Kidney tubule cell (primary cell): ENCODE measurements around the gene ASIC1.
A peak's percentile ranks its signal among the peaks of the same experiment; 100 is the strongest.

Experiments used
- DNase-seq: peaks from one replicate; pipeline ENCODE4 v3.0.0-alpha.2; 2018; ENCODE audit warnings: low spot score

The ASIC1 gene

DNA sequence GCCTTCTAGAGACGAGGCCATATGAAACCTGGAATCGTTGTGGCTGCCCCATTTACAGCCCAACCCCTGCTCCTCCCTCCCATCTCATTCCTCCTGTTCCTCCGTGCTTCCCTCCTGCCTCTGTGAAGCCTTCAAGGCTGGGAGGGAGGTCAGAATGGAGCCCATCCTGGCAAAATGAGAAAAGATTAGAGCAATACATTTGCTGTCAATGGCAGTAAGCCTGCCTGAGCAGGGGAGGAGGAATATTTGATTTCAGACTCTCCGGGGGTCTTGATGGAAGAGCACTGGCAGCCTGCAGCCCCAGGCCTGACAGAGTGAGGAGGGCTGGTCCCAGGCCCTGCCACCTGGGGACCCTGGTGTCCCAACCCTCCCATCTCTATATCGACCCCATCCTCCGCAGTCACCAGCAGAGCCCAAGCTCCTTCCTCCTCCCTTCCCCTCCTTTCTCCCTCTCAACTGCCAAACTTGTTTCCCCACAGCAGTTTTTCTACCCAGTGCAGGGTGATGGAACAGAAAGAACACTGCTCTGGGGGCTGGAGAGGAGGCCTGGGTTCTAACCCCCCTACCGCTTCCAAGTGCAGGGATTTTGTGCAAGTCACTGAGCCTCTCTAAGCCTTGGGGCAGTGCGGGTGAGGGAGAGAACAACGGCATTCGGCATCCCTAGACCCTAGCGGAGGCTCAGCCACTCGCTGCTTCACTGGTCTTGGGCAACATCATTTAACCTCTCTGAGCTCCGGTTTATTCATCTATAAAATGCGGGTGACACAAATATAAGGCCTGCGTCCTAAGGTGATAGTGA, 16.1 kb upstream of the ASIC1 start:
- DNase-seq = no peak

DNA sequence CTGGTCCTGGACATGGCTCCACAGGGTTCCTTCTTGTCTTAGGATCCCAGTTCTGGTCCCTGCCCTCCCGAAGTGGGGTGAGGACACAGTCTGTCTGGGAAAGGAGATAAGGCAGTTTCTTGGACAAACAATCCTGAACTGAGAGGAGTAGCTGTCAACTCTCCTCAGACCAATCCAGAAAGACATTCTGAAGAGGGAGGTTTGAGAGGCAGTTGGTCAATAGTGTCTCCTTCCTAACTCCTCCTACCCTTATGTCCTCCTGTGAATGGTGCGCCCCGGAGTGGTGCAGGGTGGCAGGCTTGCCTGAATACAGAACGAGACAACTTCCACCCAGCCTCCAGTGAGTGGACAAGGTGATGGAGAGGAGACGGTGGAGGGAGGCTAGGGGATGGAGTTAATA, 15.4 kb upstream of the ASIC1 start:
- DNase-seq = no peak

DNA sequence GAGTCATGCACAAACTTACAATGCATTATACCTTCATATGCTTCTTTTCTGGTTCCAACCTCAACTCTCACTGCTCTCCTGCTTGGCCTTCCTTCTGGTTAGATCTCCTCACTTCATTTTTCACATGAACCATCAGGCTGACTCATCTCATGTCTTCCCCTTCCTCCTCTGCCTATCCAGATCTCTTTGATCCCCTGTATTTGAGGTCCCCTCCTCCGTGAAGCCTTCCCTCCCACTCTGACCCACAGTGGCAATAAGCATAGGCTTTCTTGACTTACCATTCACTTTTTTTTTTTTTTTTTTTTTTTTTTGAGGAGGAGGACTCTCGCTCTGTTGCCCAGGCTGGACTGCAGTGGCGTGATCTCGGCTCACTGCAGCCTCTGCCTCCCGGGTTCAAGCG, 14.7 kb upstream of the ASIC1 start:
- DNase-seq = no peak

DNA sequence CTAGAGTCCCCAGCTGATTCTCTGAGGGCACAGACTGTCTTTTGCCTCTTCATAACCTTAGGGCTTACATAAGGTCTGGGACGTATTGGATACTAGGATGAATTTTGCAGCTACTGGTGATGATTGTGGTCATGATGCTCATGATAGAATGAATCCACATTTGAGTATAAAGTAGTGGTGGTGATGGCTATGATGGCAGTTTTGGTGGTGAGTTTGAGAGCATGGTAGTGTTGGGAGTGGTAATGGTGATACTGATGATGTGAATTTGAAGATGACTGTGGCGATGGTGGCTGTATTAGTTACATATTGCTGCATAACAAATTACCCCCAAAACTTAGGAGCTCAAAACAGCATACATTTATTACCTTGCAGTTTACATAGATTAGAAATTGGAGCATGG, 14.1 kb upstream of the ASIC1 start:
- no peak for DNase-seq

DNA sequence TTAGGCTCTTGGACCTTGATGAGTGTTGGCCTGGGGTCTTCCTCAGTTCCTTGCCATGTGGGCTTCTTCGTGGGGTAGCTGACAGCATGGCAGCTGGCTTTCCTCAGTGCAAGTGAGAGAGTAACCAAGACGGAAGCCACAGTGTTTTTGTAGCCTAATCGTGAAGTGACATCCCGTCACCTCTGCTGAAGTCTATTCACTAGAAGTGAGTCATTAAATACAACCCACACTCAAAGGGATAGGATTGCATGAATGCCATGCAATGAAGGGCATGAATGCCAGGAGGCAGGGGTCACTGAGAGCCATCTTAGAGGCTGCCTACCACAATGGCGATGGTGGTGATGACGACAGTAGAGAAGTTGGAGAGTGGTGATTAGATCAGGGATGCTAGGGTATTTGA, 13.5 kb upstream of the ASIC1 start:
- no peak for DNase-seq

DNA sequence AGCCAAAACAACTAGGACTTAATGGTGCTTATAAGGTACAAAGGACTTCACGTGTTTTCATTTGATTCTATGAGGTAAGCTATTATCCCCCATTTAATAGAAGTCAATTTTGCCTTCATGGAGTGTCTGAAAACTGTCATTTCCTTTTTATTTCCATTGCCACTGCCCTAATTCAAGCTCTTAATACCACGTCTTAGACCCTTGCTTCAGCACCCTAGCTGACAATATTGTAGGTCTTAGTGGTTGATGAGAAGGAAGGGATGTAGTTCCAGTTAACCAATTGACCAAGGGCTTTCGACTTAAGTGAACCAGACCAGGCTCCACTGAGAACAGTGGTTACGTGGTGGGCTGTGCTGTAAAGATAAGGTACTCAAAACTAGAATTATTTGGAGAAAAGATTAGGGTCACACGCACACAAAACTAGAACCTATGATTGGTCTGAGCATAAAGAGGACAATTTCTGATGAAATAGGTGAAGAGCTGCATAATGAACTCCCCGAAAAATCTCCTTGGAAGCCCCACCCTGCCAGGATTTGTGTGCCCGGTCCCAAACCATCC, 9.6 kb upstream of the ASIC1 start:
- DNase-seq = no peak

DNA sequence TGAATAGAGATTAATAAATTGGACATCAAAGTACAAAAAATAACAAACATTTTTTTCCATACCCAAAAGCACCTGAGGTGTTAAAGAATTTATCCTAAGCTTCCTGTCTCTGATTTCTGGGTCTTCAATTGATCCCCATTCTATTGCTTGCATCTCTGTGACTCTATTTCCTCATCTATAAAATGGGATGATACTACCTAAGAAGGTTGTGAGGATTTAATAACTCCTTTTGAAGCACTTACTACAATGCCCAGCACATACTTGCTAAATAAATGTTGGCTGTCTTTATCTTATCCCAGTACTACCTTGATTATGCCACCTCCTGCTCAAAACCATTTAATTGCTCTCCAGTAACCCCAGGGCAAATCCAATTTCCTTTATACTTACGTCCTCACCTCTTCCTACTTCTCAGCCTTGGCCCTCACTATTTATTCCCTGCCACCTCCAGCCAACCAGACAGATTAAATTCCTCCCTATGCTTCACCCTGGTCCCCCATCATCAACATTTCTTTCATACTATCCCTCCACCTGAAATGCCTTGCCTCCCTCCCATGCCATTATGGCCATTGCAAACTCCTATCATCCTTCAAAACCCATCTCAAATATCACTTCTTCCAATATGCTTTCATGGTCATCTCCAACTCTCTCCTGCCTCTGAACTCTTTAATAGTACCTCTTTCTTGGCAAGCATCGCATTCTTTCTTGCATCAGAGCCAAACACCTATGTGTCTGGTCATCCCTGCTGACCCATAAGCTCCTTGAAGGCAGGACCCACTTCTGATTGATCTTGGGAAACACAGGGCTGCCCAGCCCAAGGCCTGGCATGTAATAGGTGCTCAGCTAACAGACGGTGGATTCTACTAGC, 7.9 kb upstream of the ASIC1 start:
- no peak for DNase-seq

DNA sequence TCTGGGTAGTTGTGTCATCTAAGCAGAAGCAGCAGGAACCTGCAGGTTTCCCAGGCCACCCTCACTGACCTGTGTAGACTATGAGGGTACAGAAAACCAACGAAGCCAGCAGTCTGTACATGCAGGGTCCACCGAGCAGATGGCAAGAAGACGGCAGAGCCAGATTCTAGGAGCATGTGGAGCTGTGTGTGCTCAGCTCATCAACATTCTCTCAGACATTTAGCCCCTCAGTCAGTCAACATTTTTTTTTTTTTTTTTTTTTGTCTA, 7.3 kb upstream of the ASIC1 start:
- DNase-seq = no peak

DNA sequence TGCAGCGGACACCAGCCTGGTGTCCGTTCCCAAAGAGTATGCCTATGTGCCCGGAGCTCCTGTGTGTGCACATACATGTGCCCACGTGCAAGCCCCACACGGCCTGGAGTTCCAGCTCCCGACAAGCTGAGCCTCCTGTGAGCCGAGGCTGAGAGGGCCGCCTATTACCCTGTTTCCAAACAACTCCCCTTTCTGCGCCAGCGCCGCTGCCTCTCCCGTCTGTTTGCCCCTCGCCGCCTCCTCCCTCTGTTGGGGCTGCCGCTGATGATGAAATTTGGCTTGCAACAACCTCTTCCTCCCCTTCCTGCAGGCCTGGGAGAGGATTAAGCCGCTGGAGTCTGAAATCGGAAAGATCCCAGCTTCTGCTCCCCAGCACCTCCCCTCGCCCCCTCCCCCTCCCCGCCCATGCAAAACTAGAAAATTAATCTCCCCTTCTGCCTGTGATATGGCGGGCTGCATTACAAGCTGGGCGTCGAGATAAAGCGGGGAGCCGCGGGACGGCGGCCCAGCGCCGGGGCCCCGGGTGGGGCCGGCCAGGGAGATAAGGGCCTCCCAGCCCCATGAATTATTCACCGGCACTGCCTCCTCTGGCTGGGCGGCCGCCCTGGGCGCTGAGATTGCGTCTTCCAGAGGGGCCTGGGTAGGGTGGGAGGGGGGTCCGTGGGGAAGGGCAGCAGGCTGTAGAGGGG, 6.8 kb upstream of the ASIC1 start:
- DNase-seq = no peak

DNA sequence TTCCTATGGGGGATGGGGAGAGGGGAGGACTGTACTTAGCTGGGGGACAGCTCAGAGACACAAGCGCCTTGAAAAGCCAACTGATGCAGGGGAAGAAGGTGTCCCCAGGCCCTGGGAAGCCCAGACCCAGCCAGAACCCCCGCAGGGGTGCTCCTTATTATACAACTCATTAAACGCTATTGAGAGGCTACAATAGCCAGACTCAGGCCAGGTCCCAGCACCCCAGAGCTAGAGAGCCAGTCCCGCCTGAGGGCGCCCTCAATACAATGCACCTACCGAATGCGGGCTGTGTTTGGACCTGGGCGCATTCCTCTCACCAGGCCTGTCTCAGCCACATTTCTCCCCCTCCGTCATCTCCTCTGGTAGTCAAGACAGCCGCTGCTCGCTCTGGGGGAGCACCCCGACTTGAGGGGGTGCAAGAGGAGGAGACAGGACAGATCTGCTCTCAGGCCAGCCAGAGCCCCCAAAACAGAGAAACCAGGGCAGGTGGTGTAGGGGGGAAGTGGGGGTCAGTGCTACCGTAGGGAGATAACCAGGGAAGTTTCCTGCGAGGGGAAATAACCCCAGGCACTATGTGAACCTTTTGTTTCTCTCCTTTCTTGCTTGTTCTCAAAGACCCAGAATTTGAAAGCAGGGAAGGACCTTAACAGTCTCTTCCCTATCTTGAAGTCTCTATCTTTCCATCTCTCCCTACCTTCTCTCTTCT, 6.1 kb upstream of the ASIC1 start:
- DNase-seq = no peak

DNA sequence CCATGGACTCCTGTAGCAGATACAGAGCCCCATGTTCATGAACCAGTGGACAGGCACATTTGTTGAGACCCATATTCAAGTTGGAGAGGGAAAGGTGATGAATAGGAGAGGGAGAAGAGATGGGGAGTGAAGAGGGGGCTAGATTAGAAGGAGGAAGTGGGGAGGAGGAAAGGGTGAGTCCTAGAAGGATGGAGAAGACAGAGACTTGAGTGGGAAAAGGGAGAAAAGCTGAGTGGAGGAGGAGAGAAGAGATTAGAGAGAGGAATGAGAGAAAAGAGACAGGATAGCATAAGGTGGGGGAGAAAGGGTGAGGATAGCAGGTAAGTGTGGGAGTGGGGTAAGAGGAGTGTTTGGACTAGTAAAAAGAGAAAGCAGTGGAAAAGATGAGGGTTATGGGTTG, 4.9 kb upstream of the ASIC1 start:
- no peak for DNase-seq

DNA sequence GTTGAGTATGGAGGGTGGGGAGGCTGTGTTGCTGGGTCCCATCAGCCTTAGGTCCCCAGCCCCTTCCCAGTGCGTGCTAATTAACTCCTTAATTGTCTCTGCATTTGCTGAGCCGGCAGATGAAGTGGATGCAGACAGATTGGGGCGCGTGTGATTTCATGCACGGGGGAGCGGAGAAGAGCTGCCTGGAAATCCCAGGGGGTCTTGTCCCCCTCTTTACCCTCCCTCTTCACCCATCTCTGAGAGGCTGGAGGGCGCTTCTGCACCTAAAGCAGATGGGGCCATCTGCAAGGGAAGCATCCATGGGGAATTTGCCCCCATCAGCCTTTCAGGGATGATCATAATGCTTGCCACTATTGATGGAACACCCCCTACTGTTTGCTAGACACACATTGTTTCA, 4.4 kb upstream of the ASIC1 start:
- no peak for DNase-seq

DNA sequence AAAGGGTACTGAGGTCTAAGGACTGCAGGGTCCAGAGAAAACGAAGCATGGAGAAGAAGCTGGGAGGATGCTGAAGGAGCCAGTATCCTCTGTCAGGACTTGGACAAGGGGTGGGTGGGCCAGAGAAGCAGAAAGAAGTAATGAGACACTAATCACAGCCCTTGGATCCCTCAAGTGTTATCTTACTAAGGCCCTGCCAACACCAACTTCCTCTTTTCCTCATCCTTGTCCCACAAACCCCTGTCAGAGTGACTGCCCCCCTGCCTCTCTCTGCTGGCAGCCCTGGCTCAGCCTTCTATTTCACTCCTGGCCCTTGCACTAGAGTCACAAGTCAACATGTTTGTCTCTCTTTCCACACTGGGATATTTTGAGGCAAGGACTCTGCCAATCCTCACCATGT, 3.8 kb upstream of the ASIC1 start:
- DNase-seq = no peak

DNA sequence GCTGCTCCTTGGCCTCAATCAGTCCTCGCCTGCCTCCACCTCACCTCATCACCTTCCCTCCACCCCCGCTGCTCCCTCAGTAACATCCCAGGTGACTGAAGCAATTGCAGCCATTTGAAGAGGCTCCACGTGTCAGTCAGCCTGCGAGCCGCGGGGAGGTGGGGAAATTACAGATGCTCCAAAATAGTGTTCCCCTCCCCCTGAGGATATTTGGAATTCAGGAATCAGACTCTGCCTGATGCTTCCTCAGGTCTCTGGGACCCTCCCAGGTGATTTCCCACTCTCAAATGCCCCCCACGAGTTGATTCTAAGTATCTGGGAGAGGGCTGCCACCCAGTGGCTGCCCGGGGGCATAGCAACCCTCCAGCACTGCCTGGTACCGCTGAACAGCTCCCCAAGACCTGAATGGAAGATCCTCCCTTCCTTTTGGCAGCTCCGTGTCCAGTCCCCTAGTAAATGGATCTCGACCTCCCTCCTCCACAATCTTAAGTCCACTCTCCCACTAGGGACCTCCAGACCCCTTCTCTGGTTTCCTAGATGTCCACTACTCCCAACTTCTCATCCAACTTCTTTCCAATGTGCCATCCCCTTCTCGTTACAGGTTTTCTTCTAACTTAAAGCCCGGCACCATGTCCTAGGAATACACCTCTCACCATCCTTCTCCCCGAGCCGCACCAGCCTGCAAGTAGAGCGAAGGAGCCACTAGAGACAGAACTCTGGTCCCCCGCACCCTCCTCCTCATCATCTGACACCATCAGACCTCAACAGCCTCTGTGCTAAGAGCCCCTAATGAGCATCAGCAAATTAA, 1.4 kb upstream of the ASIC1 start:
- peak; percentile 48 for DNase-seq

DNA sequence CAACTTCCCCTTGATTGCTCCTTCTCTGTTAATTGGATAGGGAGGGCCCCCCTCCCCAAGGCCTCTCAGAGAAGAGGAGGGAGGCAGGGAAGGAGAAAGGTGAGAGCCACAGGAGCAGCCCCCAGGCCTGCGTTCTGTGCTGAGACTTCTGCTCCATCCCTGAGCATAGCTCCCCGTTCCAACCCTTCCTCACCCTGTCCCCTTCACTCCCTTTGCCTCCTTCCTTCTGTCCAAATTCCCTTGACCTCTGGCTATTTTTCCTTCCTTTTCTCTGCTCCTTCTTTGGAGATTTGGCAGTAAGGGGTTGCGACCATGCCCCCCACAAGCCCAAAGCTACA, 788 bp upstream of the ASIC1 start:
- DNase-seq = no peak

DNA sequence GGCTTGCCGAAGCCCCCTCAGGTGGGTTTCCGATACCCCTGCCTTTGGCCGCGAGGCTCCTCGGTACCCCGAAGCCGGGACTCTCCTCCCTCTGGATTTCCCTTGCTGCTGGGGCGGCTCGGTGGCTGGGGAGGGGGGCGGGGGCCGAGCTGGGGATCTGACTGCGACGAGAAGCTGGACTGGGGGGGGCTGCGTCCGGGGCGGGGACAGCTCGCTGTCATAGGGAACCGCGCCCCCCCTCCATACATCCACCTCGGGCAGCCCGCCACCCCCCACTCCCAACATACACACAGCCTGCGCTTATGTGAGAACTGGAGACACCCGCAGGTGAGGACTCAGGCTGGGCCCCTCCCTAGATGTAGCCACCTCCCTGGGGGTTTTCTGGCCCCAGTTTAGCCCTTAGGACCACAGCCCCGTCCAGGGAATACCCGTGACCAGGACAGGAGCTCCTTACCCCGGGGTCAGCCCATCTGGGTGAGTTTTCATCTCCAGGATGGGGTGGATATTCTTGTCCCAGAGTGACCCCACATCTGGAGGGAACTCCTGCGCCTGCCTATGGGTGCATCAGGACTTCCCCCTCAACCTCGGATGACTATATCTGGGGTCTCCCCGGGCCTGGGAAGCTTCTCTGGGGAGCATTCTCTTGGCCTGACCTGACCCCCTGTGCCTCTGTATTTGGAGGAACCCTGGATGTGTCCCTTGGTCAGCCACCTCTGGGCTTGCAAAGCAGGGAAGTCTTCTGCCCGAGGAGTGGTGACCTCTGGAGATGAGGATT, 687 bp downstream of the ASIC1 start:
- no peak for DNase-seq

DNA sequence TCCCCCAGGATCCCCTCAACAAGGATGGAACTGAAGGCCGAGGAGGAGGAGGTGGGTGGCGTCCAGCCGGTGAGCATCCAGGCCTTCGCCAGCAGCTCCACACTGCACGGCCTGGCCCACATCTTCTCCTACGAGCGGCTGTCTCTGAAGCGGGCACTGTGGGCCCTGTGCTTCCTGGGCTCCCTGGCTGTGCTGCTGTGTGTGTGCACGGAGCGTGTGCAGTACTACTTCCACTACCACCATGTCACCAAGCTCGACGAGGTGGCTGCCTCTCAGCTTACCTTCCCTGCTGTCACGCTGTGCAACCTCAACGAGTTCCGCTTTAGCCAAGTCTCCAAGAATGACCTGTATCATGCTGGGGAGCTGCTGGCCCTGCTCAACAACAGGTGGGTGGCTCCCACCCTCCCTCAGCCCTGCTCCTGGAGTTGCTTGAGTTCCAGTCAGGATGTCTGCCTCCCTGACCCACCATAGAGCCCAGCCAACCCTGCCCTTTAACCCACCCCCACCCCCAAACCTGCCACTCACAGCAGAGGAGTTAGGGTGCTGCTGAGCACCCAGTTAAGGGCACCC, 1.4 kb downstream of the ASIC1 start:
- no peak for DNase-seq

DNA sequence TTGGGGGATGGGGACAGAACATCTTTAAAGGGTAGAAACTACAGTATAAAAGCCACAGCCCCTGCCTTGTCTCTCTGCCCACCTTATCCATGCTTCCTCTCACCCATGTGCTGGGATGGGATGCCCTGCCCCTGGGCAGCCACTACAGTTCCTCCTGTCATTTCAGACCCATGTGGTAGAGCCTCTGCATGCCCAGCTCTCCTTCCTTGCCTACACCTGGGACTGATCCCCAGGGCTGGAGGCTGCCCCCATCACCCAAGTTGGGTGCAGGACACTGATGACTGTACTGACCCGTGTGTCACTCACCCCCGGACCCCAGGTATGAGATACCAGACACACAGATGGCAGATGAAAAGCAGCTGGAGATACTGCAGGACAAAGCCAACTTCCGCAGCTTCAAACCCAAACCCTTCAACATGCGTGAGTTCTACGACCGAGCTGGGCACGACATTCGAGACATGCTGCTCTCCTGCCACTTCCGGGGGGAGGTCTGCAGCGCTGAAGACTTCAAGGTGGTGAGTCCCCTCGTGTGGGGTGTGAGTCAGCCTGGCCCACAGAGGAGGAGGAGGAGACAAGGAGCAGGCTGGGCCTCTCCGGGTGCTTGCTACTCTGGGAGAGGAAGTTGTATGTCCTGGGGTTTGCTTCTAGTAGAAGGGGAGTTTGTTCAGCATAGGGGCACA, 2.2 kb downstream of the ASIC1 start:
- peak; percentile 28 for DNase-seq

DNA sequence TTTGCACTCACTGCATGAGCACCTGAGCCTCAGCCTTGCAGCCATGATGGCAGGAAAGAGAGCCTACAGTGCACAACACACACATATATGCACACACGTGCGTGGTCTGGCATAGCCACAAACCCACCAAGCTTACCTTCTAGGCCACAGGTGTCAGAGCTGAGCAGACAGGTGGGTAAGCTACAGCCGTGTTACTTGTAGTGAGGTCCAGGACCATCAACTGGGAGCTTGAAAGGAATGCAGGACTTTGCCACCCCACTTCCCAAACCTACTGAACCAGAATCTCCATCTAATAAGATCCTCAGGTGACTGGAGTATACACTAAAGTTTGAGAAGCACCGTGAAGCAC, 2.7 kb downstream of the ASIC1 start:
- no peak for DNase-seq

DNA sequence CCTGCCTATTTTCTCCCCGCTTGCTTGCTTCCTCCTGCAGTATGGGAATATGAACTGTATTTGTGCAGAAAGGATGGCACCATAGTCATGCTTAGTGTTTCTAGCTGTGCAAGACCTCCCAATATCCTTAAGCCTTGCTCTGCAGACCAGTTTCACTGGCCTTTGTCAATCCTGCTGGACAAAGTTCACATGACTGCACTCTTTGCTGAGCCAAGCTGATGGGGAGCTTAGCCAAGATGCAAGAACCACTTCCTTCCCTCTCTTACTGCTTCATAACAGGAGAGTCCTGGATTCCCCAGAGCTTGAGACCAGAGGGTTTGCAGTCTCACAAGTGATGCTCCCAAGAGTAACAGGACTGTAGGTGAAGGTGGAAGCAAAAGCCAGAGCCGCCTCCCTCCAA, 3.8 kb downstream of the ASIC1 start:
- DNase-seq = no peak
